CD4-positive, alpha-beta T cell treated with Interleukin-12 subunit alpha and Interleukin-12 subunit beta, for 1 hour (primary cell): Measurements from ENCODE around the gene SEC14L2.

Experiments
- DNase-seq: peaks from one replicate; pipeline ENCODE4 v3.0.0-alpha.2; 2020

Gene SEC14L2

DNA sequence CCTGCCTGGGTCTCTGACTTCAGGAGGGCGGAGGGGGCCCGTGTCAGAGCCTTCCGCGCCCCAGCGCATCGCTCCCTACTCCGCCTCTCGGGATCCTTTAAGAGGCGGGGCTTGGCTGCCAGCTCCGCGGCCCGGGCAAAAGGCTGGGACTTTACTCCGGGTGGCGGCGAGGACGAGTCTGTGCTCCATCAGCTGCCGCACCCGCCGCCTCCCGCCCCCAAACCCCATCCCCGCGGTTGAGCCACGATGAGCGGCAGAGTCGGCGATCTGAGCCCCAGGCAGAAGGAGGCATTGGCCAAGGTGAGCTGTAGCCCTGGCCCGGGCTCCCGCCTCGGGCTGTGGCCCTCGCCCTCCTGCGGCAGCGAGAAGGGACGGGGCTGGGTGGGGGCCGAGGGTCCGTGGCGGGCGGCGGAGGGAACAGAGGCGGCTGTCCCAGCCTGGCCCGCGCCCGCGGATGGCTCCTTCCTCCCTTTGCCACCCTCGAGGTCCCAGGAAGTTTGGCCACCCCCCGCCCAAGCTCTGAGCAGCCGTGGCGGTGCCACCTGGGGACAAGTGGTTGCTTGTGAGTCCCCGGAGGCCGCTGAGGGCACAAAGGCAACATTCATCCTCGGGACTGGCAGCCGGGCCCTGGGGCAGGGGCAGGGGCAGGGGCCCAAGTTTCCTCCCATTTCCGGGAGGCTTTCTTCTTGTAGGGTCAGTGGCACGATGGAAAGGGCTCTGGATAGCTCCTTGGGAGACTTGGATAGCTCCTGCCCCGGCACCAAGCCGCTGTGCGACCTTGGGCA is at the start of gene SEC14L2:
Gene SEC14L2, plus strand, starts transcription at position 148 of the 785 bp plus-strand sequence. Its CDS starts 99 bp downstream, at position 247.
- DNase-seq, result peak; percentile 59

- DNase-seq, result no peak
Measured at GRCh38 chr22:30347255-30347892, 49.4 kb upstream of the SEC14L2 start.

- no peak for DNase-seq
Measured at GRCh38 chr22:30348404-30348803, 48.4 kb upstream of the SEC14L2 start.

DNA sequence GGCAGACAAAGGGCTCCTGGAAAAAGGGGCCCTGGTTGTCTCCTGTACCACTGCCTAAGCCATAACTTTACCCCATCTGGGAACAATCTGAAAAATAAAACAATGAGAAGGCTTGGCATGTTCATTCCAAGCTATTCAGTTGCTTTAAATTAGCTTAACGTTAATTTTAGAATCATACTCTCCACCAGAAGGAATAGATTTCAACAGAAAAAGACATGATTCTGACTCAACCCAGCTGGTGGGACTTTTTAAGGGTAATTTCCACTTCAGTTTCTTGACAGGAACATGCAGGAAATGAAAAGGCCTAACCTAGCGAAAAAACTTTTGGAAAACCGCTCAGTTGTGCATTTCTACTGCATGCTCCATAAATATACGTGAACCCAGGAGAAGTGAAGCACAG is 48.0 kb upstream of the SEC14L2 start:
- DNase-seq, result no peak

DNA sequence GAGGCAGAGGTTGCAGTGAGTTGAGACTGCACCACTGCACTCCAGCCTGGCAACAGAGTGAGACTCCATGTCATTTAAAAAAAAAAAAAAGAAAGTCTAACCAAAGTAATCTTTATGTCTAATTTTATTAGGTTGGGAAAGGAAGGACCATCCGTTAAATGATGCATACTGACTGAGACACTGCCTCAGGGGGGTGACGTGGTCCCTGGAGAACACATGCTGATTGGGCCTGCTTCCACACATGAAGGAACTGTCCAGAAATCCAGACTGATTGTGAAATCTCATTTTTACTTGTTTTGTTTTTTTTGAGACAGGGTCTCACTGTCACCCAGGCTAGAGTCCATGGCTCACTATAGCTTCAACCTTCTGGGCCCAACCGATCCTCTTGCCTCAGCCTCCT is 45.6 kb upstream of the SEC14L2 start:
- no peak for DNase-seq

GRCh38 chr22:30354644-30355043 is 42.2 kb upstream of the SEC14L2 start:
- no peak for DNase-seq

- DNase-seq, result peak; percentile 88
Measured at GRCh38 chr22:30356449-30357235, 40.2 kb upstream of the SEC14L2 start, which contains the start of the genes CCDC157 and SF3A1. CCDC157 (plus strand) TSS chr22:30357007; CDS start chr22:30366001, 8,994 bp downstream. SF3A1 (minus strand) TSS chr22:30356894; CDS start chr22:30356792, 102 bp downstream.

GRCh38 chr22:30357236-30357570 is 39.6 kb upstream of the SEC14L2 start:
- DNase-seq, result no peak

DNA sequence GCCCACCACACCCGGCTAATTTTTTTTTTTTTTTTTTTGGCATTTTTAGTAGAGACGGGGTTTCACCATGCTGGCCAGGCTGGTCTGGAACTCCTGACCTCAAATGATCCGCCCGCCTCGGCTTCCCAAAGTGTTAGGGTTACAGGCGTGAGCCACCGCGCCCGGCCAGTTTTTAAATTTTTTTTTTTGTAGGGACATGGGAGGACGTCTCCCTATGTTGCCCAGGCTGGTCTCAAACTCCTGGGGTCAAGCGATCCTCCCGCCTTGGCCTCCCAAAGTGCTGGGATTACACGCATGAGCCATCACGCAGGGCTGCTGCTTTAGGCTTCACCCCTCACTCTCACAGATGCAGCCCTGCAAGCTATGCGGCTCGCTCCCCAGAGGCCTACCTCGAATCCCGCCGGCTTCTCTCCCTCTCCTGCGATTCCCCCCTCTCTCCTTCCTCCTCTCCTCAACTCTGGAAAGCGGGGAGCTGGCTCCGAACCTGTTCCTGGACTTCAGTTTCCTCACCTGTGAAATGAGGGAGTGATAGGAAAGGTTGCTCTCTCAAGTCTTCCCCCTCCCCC is 39.1 kb upstream of the SEC14L2 start:
- no peak for DNase-seq

DNA sequence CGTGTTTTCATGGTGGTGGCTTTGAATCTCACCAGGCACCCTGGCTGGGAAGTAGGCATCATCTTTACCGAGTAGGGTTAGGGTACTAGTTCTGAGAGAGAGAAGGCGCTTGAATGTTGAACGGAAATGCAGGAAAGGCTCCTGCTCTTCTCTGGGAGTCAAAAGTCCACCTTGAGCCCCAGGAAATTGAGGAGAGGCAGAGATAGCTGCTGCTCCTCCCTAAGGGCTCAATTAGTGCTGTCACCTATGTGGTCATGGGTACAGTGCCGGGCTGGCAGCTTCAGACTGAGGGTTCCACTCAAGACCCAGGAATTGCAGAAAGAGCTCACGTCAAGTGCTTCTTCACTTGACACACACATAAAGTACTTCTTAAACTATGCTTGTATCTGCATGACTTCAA is 38.3 kb upstream of the SEC14L2 start:
- no peak for DNase-seq

DNA sequence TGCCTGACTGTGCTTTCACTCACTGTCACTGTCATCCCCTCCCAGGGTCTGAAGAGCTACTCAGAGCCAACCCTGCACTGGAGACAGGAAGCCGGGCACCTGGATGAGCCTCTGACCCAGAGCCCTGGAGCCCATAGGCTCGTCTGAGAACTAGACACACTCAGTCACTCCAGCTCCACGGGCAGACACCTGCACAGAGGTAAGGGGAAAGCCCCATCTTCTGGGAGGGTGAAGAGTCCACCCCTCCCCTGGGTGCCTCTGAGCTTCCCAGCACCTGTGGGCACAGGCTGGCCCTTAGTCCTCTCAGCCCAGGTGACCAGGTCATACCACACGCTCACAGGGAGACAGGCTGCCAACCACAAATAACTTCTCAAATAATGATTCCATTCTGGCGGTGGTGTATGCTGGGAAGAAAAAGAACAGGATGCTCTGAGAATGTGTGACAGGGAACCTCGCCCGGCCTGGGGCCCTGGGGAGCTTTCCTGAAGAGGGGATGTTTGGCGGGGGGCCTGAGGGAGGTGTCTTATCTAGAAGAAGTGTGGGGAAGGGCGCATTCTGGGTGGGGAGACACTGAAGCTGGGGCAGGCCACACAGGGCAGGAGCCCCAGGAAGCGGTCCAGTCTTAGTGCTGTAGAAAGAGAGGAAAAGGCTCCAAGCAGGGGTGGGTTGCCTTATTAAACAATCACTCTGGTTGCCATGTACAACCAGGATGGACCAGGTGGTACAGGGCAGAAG is 34.7 kb upstream of the SEC14L2 start:
- DNase-seq, result no peak

GRCh38 chr22:30362651-30363281 is 34.1 kb upstream of the SEC14L2 start:
- no peak for DNase-seq

DNA sequence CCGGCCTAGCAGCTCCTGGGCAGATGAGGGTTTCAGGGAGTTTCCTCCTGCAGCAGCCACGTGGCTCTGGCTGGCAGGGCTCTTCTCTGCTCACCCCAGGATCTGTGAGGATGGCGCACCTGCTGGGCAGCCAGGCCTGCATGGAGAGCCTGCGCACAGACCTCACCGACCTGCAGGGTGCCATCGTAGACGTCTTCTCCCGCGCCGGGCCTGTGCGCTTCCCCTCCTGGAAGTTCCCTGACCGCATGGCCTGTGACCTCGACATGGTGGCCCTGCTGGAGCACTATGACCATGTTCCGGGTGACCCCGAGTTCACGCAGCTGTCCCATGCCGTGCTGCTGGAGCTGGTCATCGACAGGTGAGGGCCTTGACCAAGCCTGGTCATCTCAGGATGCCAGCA is 30.9 kb upstream of the SEC14L2 start:
- no peak for DNase-seq

- DNase-seq, result no peak
Measured at GRCh38 chr22:30368420-30368819, 28.4 kb upstream of the SEC14L2 start.

- no peak for DNase-seq
Measured at GRCh38 chr22:30370641-30371230, 26.1 kb upstream of the SEC14L2 start.

DNA sequence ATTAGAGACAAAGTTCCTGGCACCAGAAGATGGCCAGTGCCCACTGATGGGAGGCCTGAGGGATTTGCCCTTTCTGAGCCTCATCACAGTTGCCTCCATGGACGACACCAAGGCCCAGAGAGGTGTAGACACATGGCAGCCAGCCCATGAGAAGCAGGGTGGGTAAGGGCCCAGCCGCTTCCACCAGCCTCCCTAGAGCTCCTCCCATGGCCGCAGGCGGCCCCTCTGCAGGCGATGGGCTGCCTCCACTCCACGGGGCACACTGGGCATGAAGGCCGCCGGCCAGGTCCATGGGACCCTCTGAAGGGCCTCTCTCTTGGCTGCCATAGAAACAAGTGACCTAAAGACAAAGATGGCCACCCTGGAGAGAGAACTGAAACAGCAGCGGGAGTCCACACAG is 25.5 kb upstream of the SEC14L2 start:
- DNase-seq, result no peak

- no peak for DNase-seq
Measured at GRCh38 chr22:30371981-30372380, 24.8 kb upstream of the SEC14L2 start.

DNA sequence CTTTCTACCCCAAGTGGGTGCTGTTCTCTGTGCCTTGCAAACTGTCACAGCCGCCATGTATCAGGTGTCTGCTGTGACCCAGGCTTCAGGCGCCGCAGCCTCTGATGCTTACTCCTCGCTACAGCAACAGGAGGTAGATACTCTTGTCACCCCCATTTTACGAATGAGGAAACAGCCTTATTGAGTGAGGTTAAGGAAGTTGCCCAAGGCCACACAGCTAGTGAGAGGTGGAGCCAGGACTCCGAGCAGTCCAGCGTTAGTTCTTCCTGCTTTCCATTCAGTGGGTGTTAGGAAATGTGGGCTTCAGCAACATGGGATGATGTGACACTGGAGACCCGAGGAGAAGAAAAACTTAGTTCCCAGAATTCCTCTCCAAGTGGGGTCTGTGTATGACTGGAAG is 23.9 kb upstream of the SEC14L2 start:
- no peak for DNase-seq

DNA sequence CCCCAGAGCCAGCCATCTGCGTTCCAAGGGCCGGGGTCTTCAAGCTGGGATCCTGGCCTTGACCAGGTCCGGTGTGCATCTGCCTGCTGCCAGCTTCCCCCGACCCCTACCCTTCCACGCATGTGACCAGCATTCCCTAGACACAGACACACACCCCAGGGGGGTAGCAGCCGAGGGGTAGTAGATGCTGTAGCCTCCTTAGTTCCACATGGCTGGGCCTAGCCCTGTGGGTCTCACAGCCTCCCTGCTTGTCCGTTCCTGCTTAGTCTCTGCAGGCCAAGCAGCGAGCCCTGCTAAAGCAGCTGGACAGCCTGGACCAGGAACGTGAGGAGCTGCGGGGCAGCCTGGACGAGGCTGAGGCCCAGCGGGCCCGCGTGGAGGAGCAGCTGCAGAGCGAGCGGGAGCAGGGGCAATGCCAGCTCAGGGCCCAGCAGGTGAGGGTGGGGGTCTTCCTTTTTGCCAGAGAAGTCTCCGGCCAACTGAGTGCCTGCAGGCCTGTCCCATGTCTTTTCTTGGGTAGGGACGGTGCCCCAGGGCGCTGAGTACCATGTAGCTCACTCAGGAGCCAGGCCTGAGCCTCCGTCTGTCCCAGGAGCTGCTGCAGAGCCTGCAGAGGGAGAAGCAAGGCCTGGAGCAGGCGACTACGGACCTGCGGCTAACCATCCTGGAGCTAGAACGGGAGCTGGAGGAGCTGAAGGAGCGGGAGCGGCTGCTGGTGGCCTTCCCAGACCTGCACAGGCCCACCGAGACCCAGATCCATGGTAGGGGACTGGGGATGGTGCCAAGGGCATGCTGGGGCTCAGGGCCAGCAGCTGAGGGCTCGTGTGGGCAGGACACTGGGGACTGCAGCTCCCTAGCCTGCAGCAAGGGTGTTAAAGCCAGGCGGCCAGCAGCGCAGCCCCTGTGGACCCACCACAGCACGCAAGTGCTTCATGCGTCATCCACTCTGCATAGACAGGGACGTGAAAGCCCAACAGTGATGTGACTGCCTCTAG is 23.2 kb upstream of the SEC14L2 start:
- no peak for DNase-seq

DNA sequence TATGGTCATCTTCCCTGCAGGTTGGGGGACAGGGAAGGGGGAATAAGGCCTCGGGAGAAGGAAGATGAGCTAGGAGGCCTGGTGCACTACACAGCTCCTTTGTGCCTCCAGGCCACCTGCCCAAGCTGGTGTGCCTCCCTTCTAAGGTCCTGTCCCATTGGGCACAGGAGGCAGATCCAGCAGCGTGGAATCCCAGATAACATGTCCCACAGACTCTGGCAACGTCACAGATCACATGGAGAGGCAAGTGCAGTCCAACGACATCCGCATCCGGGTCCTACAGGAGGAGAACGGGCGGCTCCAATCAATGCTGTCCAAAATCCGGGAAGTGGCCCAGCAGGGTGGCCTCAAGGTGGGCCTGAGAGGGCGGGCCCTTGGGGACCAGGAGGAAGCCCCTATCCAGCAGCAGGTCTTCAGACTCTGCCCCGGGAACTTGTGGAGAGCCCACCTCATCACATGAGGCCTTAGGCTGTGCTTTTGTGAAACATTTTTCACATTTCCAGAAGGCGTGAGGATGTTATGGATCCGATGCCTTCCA is 21.4 kb upstream of the SEC14L2 start:
- no peak for DNase-seq
